ENCODE data around the gene ETV6.
"Not testable (repeated sequence)": the region's sequence is repeated elsewhere in the genome, so short reads cannot be mapped to it uniquely, and the experiment has no call there.

Gene ETV6

GRCh38 chr12:11672256-11673191, 23.1 kb downstream of the ETV6 start:
- no peak for DNase-seq

- no peak for DNase-seq
These were observed 24.4 kb downstream of the ETV6 start for GRCh38 chr12:11673666-11674461.

GRCh38 chr12:11674894-11675390, 25.5 kb downstream of the ETV6 start:
- DNase-seq = no peak

- no peak for DNase-seq
These were observed 26.6 kb downstream of the ETV6 start for GRCh38 chr12:11676052-11676451.

GRCh38 chr12:11677093-11677492, 27.6 kb downstream of the ETV6 start:
- no peak for DNase-seq

GRCh38 chr12:11677752-11678151, 28.3 kb downstream of the ETV6 start:
- no peak for DNase-seq

- DNase-seq = no peak
These were observed 29.3 kb downstream of the ETV6 start for GRCh38 chr12:11678781-11679180.

GRCh38 chr12:11681207-11681606, 31.7 kb downstream of the ETV6 start:
- DNase-seq = no peak

- DNase-seq = not testable (repeated sequence)
These were observed 32.2 kb downstream of the ETV6 start for GRCh38 chr12:11681695-11682094.

- no peak for DNase-seq
These were observed 34.9 kb downstream of the ETV6 start for GRCh38 chr12:11684393-11684792.

GRCh38 chr12:11684811-11685210, 35.3 kb downstream of the ETV6 start:
- DNase-seq = no peak

- DNase-seq = no peak
These were observed 35.8 kb downstream of the ETV6 start for GRCh38 chr12:11685316-11685715.

- DNase-seq = no peak
These were observed 36.2 kb downstream of the ETV6 start for GRCh38 chr12:11685716-11686115.

GRCh38 chr12:11686120-11686519, 36.6 kb downstream of the ETV6 start:
- no peak for DNase-seq

- no peak for DNase-seq
These were observed 38.1 kb downstream of the ETV6 start for GRCh38 chr12:11687528-11687927.

- DNase-seq = no peak
These were observed 38.9 kb downstream of the ETV6 start for GRCh38 chr12:11688379-11688778.

GRCh38 chr12:11688831-11689230, 39.4 kb downstream of the ETV6 start:
- no peak for DNase-seq

- DNase-seq = no peak
These were observed 40.2 kb downstream of the ETV6 start for GRCh38 chr12:11689591-11690186.

GRCh38 chr12:11693067-11693466, 43.6 kb downstream of the ETV6 start:
- no peak for DNase-seq

GRCh38 chr12:11693601-11694000, 44.1 kb downstream of the ETV6 start:
- DNase-seq = no peak

- DNase-seq = no peak
These were observed 45.1 kb downstream of the ETV6 start for GRCh38 chr12:11694528-11694927.

GRCh38 chr12:11695321-11695720, 45.8 kb downstream of the ETV6 start:
- no peak for DNase-seq

- no peak for DNase-seq
These were observed 46.6 kb downstream of the ETV6 start for GRCh38 chr12:11696084-11696483.

All from stimulated activated naive CD4-positive, alpha-beta T cell treated with Interleukin-2 at 50 U/mL for 16 hours (primary cell).